DMS53 treated with DMSO at 0.1 percent for 48 hours (cell line): ENCODE results near the gene P4HB.
"Not testable (repeated sequence)": the region's sequence is repeated elsewhere in the genome, so short reads cannot be mapped to it uniquely, and the experiment has no call there.

Experiments used
- DNase-seq: peaks from one replicate; lab custom pipeline; 2025; ENCODE audit not compliant: unreplicated experiment; lab: John Stamatoyannopoulos, UW

P4HB gene

GRCh38 chr17:81846743-81847689 is 13.3 kb downstream of the P4HB start:
- DNase-seq, result no peak

GRCh38 chr17:81845881-81846742 is 14.2 kb downstream of the P4HB start:
- no peak for DNase-seq

- no peak for DNase-seq
These were observed 15.0 kb downstream of the P4HB start for GRCh38 chr17:81845361-81845760.

- DNase-seq, result no peak
These were observed 15.4 kb downstream of the P4HB start for GRCh38 chr17:81844887-81845286.

GRCh38 chr17:81844327-81844851 is 15.9 kb downstream of the P4HB start:
- DNase-seq, result no peak

- DNase-seq, result no peak
These were observed 16.5 kb downstream of the P4HB start for GRCh38 chr17:81843713-81844326.

GRCh38 chr17:81842725-81843504 is 17.4 kb downstream of the P4HB start:
- DNase-seq, result no peak

GRCh38 chr17:81842378-81842724 is 18.0 kb downstream of the P4HB start:
- no peak for DNase-seq

- no peak for DNase-seq
These were observed 18.5 kb downstream of the P4HB start for GRCh38 chr17:81841866-81842265.

GRCh38 chr17:81840826-81841778 is 19.2 kb downstream of the P4HB start:
- no peak for DNase-seq

- DNase-seq, result not testable (repeated sequence)
These were observed 20.3 kb downstream of the P4HB start for GRCh38 chr17:81840059-81840458.

GRCh38 chr17:81839301-81839700 is 21.0 kb downstream of the P4HB start:
- no peak for DNase-seq

- DNase-seq, result no peak
These were observed 21.5 kb downstream of the P4HB start for GRCh38 chr17:81838753-81839255.

- DNase-seq, result no peak
These were observed 22.7 kb downstream of the P4HB start for GRCh38 chr17:81837641-81838040.

GRCh38 chr17:81834831-81835267 is 25.5 kb downstream of the P4HB start, which contains the start of gene PPP1R27:
Gene PPP1R27 (minus strand): TSS chr17:81835050. CDS start chr17:81834953, 97 bp downstream.
- DNase-seq, result no peak

- no peak for DNase-seq
These were observed 26.2 kb downstream of the P4HB start for GRCh38 chr17:81833921-81834830.

- DNase-seq, result peak; percentile 80
These were observed 27.0 kb downstream of the P4HB start, which contains the start of gene MCRIP1 for GRCh38 chr17:81833160-81833920. Gene MCRIP1 (minus strand): TSS chr17:81833291. CDS start chr17:81824506, 8,785 bp downstream.
